NOMO-1 treated with dmso at 0.1 percent for 144 hours (cell line): ENCODE data around the gene ALPI.
"Not testable (repeated sequence)": the region's sequence is repeated elsewhere in the genome, so short reads cannot be mapped to it uniquely, and the experiment has no call there.

Experiments
- DNase-seq: peaks from one replicate; lab custom pipeline; 2025; ENCODE audit not compliant: unreplicated experiment; lab: John Stamatoyannopoulos, UW

Gene ALPI

GRCh38 chr2:232455426-232456255, at the start of gene ALPI:
Gene ALPI (plus strand): TSS chr2:232456153. CDS start chr2:232456200, 47 bp downstream.
- no peak for DNase-seq

- DNase-seq = no peak
Measured at GRCh38 chr2:232406556-232407310, 49.2 kb upstream of the ALPI start, which contains the start of gene ALPG. Gene ALPG (plus strand): TSS chr2:232406844. CDS start chr2:232406895, 51 bp downstream.

- DNase-seq = not testable (repeated sequence)
Measured at GRCh38 chr2:232407428-232408150, 48.4 kb upstream of the ALPI start.

GRCh38 chr2:232408269-232408668, 47.7 kb upstream of the ALPI start:
- not testable (repeated sequence) for DNase-seq

GRCh38 chr2:232409617-232410016, 46.3 kb upstream of the ALPI start:
- not testable (repeated sequence) for DNase-seq

GRCh38 chr2:232410238-232410900, 45.6 kb upstream of the ALPI start:
- DNase-seq = no peak

GRCh38 chr2:232411901-232412629, 43.9 kb upstream of the ALPI start:
- DNase-seq = no peak

GRCh38 chr2:232412986-232413385, 43.0 kb upstream of the ALPI start:
- no peak for DNase-seq

- no peak for DNase-seq
Measured at GRCh38 chr2:232415138-232415690, 40.7 kb upstream of the ALPI start.

- DNase-seq = no peak
Measured at GRCh38 chr2:232415736-232416520, 40.0 kb upstream of the ALPI start.

- DNase-seq = no peak
Measured at GRCh38 chr2:232416521-232417470, 39.2 kb upstream of the ALPI start.

GRCh38 chr2:232417489-232417888, 38.5 kb upstream of the ALPI start:
- no peak for DNase-seq

GRCh38 chr2:232418056-232418455, 37.9 kb upstream of the ALPI start:
- DNase-seq = no peak

GRCh38 chr2:232418466-232419244, 37.3 kb upstream of the ALPI start:
- DNase-seq = no peak

- no peak for DNase-seq
Measured at GRCh38 chr2:232419245-232420072, 36.5 kb upstream of the ALPI start.

GRCh38 chr2:232420073-232420454, 35.9 kb upstream of the ALPI start:
- no peak for DNase-seq
